Stimulated activated CD8-positive, alpha-beta memory T cell treated with anti-CD3 and anti-CD28 coated beads, Interleukin-4, amount 100 ng/mL, for 4 hours (primary cell): ENCODE results near the gene FRMD3.
A peak's percentile ranks its signal among the peaks of the same experiment; 100 is the strongest.

Experiments
- DNase-seq, 2 donors: peaks; one replicate each; pipeline ENCODE4 v3.0.0-alpha.2; 2020; ENCODE audit warnings: low read depth in 2 of 2, low spot score in 1 of 2

FRMD3 gene

GRCh38 chr9:83342731-83343130 lies 195.5 kb downstream of the FRMD3 start:
- DNase-seq = no peak

- no peak for DNase-seq
These were observed 196.2 kb downstream of the FRMD3 start for GRCh38 chr9:83342006-83342405.

GRCh38 chr9:83340451-83340850 lies 197.8 kb downstream of the FRMD3 start:
- no peak for DNase-seq

- DNase-seq = no peak
These were observed 198.8 kb downstream of the FRMD3 start for GRCh38 chr9:83339435-83339834.

- no peak for DNase-seq
These were observed 201.5 kb downstream of the FRMD3 start for GRCh38 chr9:83336706-83337105.

GRCh38 chr9:83334320-83334719 lies 203.9 kb downstream of the FRMD3 start:
- peak; percentile 24 to 44 for DNase-seq

- DNase-seq = no peak
These were observed 207.7 kb downstream of the FRMD3 start for GRCh38 chr9:83330207-83331196.

- no peak for DNase-seq
These were observed 210.2 kb downstream of the FRMD3 start for GRCh38 chr9:83327750-83328622.

- no peak for DNase-seq
These were observed 210.9 kb downstream of the FRMD3 start for GRCh38 chr9:83327323-83327722.

GRCh38 chr9:83323148-83323547 lies 215.1 kb downstream of the FRMD3 start:
- DNase-seq = no peak

GRCh38 chr9:83322438-83322837 lies 215.8 kb downstream of the FRMD3 start:
- DNase-seq = no peak

- DNase-seq = no peak
These were observed 221.0 kb downstream of the FRMD3 start for GRCh38 chr9:83317244-83317643.

GRCh38 chr9:83315649-83316048 lies 222.6 kb downstream of the FRMD3 start:
- DNase-seq = no peak

- no peak for DNase-seq
These were observed 224.4 kb downstream of the FRMD3 start for GRCh38 chr9:83313781-83314180.

- DNase-seq = no peak
These were observed 225.7 kb downstream of the FRMD3 start for GRCh38 chr9:83312537-83312936.

GRCh38 chr9:83307066-83307724 lies 231.0 kb downstream of the FRMD3 start:
- DNase-seq = no peak

- DNase-seq = no peak
These were observed 233.5 kb downstream of the FRMD3 start for GRCh38 chr9:83304686-83305085.

GRCh38 chr9:83299571-83299970 lies 238.6 kb downstream of the FRMD3 start:
- DNase-seq = no peak

GRCh38 chr9:83299094-83299493 lies 239.1 kb downstream of the FRMD3 start:
- DNase-seq = no peak

GRCh38 chr9:83296123-83296522 lies 242.1 kb downstream of the FRMD3 start:
- no peak for DNase-seq

- no peak for DNase-seq
These were observed 243.4 kb downstream of the FRMD3 start for GRCh38 chr9:83294816-83295215.
